Measurements from ENCODE around the gene PHOSPHO1. TPM values are rescaled to one million over a fixed set of nuclear protein-coding genes. Genes with fewer than 3 reads are reported as not detected.
A peak's percentile ranks its signal among the peaks of the same experiment; 100 is the strongest.

The PHOSPHO1 gene
- total RNA-seq, 1 donor from 2014 or later, result 0.52 TPM

DNA sequence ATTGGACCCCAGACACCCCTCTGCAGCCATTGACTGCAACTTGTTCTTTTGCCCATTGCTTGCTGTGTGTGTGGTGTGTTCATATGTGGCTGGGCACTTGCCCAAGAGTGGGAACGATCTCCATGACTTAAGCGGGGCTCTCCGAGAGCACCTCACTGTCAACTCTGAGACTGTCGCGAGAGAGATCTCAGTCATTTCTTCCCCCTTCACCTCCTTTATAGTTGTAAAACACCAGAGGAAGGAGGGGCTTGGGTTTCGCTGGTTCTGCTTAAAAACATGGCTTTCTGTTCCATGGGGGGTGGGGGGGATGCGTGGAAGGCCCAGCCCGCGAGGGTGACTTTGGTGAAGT, 7.4 kb downstream of the PHOSPHO1 start:
- intact Hi-C loops (cut with micrococcal nuclease), result no loop called here
- TF ChIP-seq, protein P1, sequence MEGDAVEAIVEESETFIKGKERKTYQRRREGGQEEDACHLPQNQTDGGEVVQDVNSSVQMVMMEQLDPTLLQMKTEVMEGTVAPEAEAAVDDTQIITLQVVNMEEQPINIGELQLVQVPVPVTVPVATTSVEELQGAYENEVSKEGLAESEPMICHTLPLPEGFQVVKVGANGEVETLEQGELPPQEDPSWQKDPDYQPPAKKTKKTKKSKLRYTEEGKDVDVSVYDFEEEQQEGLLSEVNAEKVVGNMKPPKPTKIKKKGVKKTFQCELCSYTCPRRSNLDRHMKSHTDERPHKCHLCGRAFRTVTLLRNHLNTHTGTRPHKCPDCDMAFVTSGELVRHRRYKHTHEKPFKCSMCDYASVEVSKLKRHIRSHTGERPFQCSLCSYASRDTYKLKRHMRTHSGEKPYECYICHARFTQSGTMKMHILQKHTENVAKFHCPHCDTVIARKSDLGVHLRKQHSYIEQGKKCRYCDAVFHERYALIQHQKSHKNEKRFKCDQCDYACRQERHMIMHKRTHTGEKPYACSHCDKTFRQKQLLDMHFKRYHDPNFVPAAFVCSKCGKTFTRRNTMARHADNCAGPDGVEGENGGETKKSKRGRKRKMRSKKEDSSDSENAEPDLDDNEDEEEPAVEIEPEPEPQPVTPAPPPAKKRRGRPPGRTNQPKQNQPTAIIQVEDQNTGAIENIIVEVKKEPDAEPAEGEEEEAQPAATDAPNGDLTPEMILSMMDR (IDR thresholded peaks at IDR 0.05; ENCODE audit: borderline replicate concordance), result no peak
- Histone ChIP-seq H3K27me3 (ENCODE audit: low read depth) (peaks cover 83% of the 10 kb centered on the region), H3K9me3 (replicated peaks) (no peaks in the 10 kb centered on the region), H3K36me3 (no peaks in the 10 kb centered on the region), H3K4me1 (peaks cover 46% of the 10 kb centered on the region), H3K4me3 (no peak overlapping the region), H3K27ac (replicated peaks) (peak overlapping the region; percentile 6)
- DNase-seq, result no peak

DNA sequence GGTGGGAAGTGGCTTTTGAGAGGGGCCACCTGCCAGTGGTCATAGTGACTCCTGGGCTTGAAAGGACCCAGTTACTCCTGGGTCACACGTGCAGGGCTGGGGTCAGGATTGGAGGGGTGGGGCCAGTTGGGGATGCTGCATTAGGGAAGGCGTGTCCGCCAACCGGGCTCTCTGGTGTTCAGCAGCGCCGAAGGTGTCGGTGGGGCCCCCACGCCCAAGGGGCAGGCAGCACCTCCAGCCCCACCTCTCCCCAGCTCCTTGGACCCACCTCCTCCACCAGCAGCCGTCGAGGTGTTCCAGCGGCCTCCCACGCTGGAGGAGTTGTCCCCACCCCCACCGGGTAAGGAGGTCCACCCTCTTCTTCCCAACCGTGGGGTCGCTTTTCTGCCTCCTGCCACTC, 10.6 kb downstream of the PHOSPHO1 start:
- TF ChIP-seq, protein P1 (IDR thresholded peaks at IDR 0.05; ENCODE audit: borderline replicate concordance), result no peak
- Histone ChIP-seq H3K4me3 (no peak overlapping the region), H3K36me3 (no peaks in the 10 kb centered on the region), H3K4me1 (peaks cover 65% of the 10 kb centered on the region), H3K9me3 (replicated peaks) (no peaks in the 10 kb centered on the region), H3K27me3 (ENCODE audit: low read depth) (peaks cover 73% of the 10 kb centered on the region), H3K27ac (replicated peaks) (no peak overlapping the region)
- no peak for DNase-seq
- intact Hi-C loops (cut with micrococcal nuclease), result no loop called here

DNA sequence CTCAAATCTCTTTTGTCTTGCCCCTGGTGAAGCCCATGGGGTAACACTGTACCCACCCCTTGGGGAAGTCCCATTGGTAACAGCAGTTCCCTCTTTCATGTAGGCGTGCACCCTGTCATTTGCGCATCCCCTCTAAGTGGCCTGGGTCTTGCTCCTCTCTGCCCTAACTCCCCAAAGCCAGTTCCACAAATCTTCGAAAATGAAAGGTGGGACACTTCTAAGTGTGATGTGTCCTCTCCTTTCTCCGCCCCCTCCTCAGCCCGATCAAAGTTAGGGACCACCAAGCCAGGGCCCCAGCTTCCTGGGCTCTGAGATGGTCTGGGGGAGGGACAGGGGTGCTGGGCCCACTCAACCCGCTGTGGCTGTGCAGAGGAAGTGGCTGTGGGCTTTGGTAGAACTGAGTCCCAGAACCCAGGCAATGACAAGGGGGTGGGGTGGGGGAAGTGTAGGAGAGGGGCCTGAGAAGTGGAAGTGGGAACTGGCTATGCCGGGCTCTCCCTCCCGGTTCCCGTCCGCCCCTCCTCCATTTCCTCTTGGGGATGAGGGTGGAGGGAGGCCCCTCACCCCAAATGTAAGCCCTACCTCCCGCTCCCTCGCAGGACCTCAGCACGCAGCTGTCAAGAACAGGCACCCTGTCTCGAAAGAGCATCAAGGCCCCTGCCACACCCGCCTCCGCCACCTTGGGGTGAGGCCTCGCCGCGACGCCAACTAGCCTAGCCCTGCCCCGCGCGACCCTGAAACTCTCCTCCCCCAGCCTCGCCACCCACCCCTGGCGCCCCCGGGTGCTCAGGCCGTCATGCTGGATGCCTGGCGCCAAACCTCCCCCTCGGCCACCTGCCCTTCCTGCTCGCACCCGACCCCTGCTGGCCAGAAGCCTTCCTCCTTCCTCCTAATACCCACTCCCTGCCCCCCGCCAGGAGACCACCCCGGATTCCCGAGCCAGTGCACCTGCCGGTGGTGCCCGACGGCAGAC, 11.4 kb downstream of the PHOSPHO1 start:
- DNase-seq, result peak; percentile 27
- peaks cover 66% of the 10 kb centered on the region for H3K27me3 ChIP-seq (ENCODE audit: low read depth)
- H3K36me3 ChIP-seq, result no peaks in the 10 kb centered on the region
- intact Hi-C loops (cut with micrococcal nuclease), result no loop called here
- H3K4me1 ChIP-seq, result peaks cover 65% of the 10 kb centered on the region
- H3K9me3 ChIP-seq (replicated peaks), result no peaks in the 10 kb centered on the region
- TF ChIP-seq, protein P1 (IDR thresholded peaks at IDR 0.05; ENCODE audit: borderline replicate concordance), result no peak
- H3K27ac ChIP-seq (replicated peaks), result peak overlapping the region; percentile 90
- no peak overlapping the region for H3K4me3 ChIP-seq

DNA sequence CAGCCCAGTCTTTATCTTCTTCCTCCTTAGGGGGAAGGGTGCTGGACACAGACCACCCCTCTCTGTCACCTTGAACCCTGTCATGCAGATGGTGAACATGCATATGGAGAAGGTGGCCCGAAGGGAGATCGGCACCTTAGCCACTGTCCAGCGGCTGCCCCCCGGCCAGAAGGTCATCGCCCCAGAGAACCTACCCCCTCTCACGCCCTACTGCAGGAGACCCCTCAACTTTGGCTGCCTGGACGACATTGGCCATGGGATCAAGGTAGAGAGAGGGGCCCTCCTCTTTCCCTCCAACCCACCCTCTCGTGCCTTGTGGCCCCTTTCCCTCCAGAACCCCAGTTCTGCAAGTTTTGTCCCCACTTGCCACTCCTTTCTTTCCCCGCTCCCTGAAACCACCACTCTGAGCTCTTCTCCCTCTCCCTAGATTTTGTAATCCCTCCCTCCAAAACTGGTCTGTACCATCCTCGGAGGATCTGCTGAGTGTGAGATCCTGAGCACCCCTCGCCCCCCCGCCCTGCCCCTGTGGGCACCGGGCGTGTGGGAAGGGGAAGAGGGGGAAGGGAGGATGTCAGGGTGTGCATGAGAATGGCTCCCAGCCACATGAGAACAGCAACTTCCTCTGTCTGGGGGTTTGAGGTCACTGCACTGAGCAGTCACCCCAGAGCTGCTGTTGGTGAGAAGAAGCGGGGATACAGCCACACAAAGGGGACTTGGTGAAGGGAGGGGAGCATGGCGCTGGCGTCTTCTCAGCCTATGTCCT, 12.8 kb downstream of the PHOSPHO1 start:
- Histone ChIP-seq H3K4me3 (peak overlapping the region; percentile 33), H3K4me1 (peaks cover 64% of the 10 kb centered on the region), H3K36me3 (no peaks in the 10 kb centered on the region), H3K9me3 (replicated peaks) (no peaks in the 10 kb centered on the region), H3K27me3 (ENCODE audit: low read depth) (peaks cover 52% of the 10 kb centered on the region), H3K27ac (replicated peaks) (peak overlapping the region; percentile 90)
- TF ChIP-seq, protein P1 (IDR thresholded peaks at IDR 0.05; ENCODE audit: borderline replicate concordance), result no peak
- intact Hi-C loops (cut with micrococcal nuclease), result no loop called here
- peak; percentile 71 for DNase-seq

DNA sequence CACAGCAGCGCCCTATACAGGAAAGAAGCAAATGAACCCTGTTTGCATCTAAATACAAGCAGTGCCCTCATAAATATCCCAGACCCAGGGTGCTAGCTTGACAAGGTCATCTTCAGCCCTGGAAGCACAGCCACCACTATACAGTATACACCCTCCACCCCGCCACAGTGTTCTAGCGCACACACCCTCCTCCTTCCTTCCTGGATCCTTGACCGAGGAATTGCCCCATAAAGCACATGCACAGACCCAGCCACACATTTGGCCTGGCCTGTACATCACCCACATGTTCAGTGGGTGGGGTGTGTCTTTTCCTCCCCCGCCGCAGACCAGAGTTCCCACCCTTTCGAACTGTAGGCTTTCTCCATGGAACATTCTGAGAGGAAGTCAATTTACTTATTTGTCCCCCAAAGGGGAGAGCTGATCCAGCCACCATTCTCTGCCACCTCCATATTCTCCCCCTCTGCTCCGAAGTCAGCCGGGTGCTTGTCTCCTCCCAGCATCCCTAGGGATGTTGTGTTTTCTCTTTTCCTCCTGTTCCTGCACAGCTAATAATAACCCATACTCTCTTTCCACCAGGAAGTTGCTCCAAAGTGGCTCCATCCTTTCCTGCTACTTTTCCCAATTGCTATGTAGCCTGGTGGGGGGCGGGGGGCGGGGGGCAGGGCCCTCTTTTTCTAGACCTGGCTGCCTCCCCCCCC, 13.5 kb downstream of the PHOSPHO1 start:
- DNase-seq, result peak; percentile 63
- no peaks in the 10 kb centered on the region for H3K36me3 ChIP-seq
- peaks cover 44% of the 10 kb centered on the region for H3K27me3 ChIP-seq (ENCODE audit: low read depth)
- peak overlapping the region; percentile 90 for H3K27ac ChIP-seq (replicated peaks)
- peak overlapping the region; percentile 33 for H3K4me3 ChIP-seq
- no peaks in the 10 kb centered on the region for H3K9me3 ChIP-seq (replicated peaks)
- H3K4me1 ChIP-seq, result peaks cover 71% of the 10 kb centered on the region
- intact Hi-C loops (cut with micrococcal nuclease), result no loop called here
- TF ChIP-seq, protein P1 (IDR thresholded peaks at IDR 0.05; ENCODE audit: borderline replicate concordance), result no peak
